NCI-H146 (cell line): ENCODE results near the gene ALDH1A3.
"Not testable (repeated sequence)": the region's sequence is repeated elsewhere in the genome, so short reads cannot be mapped to it uniquely, and the experiment has no call there.

Source experiments
- DNase-seq: peaks from one replicate; lab custom pipeline; 2025; lab: John Stamatoyannopoulos, UW

Gene ALDH1A3

GRCh38 chr15:100879464-100880138 is at the start of gene ALDH1A3:
TSS of gene ALDH1A3 (plus strand) at chr15:100879831. CDS start at chr15:100879908, 77 bp downstream.
- no peak for DNase-seq

- no peak for DNase-seq
Measured at GRCh38 chr15:100831467-100831866, 48.2 kb upstream of the ALDH1A3 start.

- DNase-seq = no peak
Measured at GRCh38 chr15:100832149-100832942, 47.3 kb upstream of the ALDH1A3 start.

GRCh38 chr15:100833417-100834389 is 45.9 kb upstream of the ALDH1A3 start:
- no peak for DNase-seq

GRCh38 chr15:100834731-100835130 is 44.9 kb upstream of the ALDH1A3 start:
- DNase-seq = no peak

GRCh38 chr15:100835636-100836035 is 44.0 kb upstream of the ALDH1A3 start:
- no peak for DNase-seq

GRCh38 chr15:100836501-100836900 is 43.1 kb upstream of the ALDH1A3 start:
- no peak for DNase-seq

GRCh38 chr15:100841426-100841825 is 38.2 kb upstream of the ALDH1A3 start:
- DNase-seq = no peak

- DNase-seq = no peak
Measured at GRCh38 chr15:100842756-100843730, 36.6 kb upstream of the ALDH1A3 start.

GRCh38 chr15:100844167-100844566 is 35.5 kb upstream of the ALDH1A3 start:
- DNase-seq = no peak

- DNase-seq = no peak
Measured at GRCh38 chr15:100844778-100845177, 34.9 kb upstream of the ALDH1A3 start.

- no peak for DNase-seq
Measured at GRCh38 chr15:100847194-100847593, 32.4 kb upstream of the ALDH1A3 start.

GRCh38 chr15:100849021-100849854 is 30.4 kb upstream of the ALDH1A3 start:
- DNase-seq = no peak

- no peak for DNase-seq
Measured at GRCh38 chr15:100849855-100850218, 29.8 kb upstream of the ALDH1A3 start.

GRCh38 chr15:100851428-100852015 is 28.1 kb upstream of the ALDH1A3 start:
- not testable (repeated sequence) for DNase-seq

GRCh38 chr15:100852630-100853029 is 27.0 kb upstream of the ALDH1A3 start:
- DNase-seq = no peak

- DNase-seq = no peak
Measured at GRCh38 chr15:100853676-100854440, 25.8 kb upstream of the ALDH1A3 start.

- DNase-seq = no peak
Measured at GRCh38 chr15:100856867-100857266, 22.8 kb upstream of the ALDH1A3 start.

GRCh38 chr15:100858294-100858693 is 21.3 kb upstream of the ALDH1A3 start:
- no peak for DNase-seq
